H9 (cell line): ENCODE measurements around the gene ZNF165. TPM values are rescaled to one million over a fixed set of nuclear protein-coding genes. Genes with fewer than 3 reads are reported as not detected.

ENCODE experiments used
- DNase-seq: peaks from one replicate; pipeline ENCODE4 v3.0.0-alpha.2; 2017
- H2AFZ ChIP-seq: one replicate; pipeline ENCODE4 v1.6.1; 2013; ENCODE audit warnings: mild to moderate bottlenecking, low read length, control low read depth, moderate library complexity
- H2AK5ac ChIP-seq: 2 replicates; pipeline ENCODE4 v1.6.1; 2013; ENCODE audit warnings: low read length, control low read depth, mixed read lengths; ENCODE audit not compliant: insufficient read length
- H2BK120ac ChIP-seq: one replicate; pipeline ENCODE4 v1.6.1; 2013; ENCODE audit warnings: low read depth, mild to moderate bottlenecking, low read length, control low read depth, inconsistent platforms; ENCODE audit not compliant: poor library complexity, severe bottlenecking
- H2BK12ac ChIP-seq: 2 replicates; pipeline ENCODE4 v1.6.1; 2013; ENCODE audit warnings: low read length, control low read depth, mixed read lengths, low read depth; ENCODE audit not compliant: insufficient read length
- H2BK15ac ChIP-seq: 2 replicates; pipeline ENCODE4 v1.6.1; 2013; ENCODE audit warnings: low read depth, low read length, control low read depth
- H2BK20ac ChIP-seq: one replicate; pipeline ENCODE4 v1.6.1; 2013; ENCODE audit warnings: low read depth, mild to moderate bottlenecking, low read length, control low read depth, inconsistent platforms; ENCODE audit not compliant: poor library complexity, severe bottlenecking
- H2BK5ac ChIP-seq: 2 replicates; pipeline ENCODE4 v1.6.1; 2013; ENCODE audit warnings: low read length, control low read depth, mixed read lengths; ENCODE audit not compliant: insufficient read length
- H3K14ac ChIP-seq: 2 replicates; pipeline ENCODE4 v1.6.1; 2013; ENCODE audit warnings: low read length, control low read depth; ENCODE audit not compliant: insufficient read depth
- H3K18ac ChIP-seq: 2 replicates; pipeline ENCODE4 v1.6.1; 2013; ENCODE audit warnings: low read depth, mild to moderate bottlenecking, mixed read lengths, low read length, control low read depth; ENCODE audit not compliant: insufficient read length
- H3K23ac ChIP-seq: 2 replicates; pipeline ENCODE4 v1.6.1; 2013; ENCODE audit warnings: low read length, control low read depth, mixed read lengths, low read depth; ENCODE audit not compliant: insufficient read length
- H3K23me2 ChIP-seq: 2 replicates; pipeline ENCODE4 v1.6.1; 2013; ENCODE audit warnings: low read depth, mild to moderate bottlenecking, mixed read lengths, low read length, control low read depth; ENCODE audit not compliant: insufficient read length, poor library complexity, severe bottlenecking
- H3K27ac ChIP-seq: 2 replicates; pipeline ENCODE4 v1.5.1; 2013; ENCODE audit warnings: low read length, control low read depth, mixed read lengths, low read depth; ENCODE audit not compliant: insufficient read length
- H3K27me3 ChIP-seq: 2 replicates; pipeline ENCODE4 v1.6.1; 2013; ENCODE audit warnings: low read length, control low read depth, inconsistent platforms; ENCODE audit not compliant: insufficient read depth
- H3K4ac ChIP-seq: 2 replicates; pipeline ENCODE4 v1.6.1; 2013; ENCODE audit warnings: low read depth, mild to moderate bottlenecking, control low read depth, inconsistent platforms, low read length, moderate library complexity
- H3K4me1 ChIP-seq: 2 replicates; pipeline ENCODE4 v1.6.1; 2013; ENCODE audit warnings: low read length, control low read depth, inconsistent platforms; ENCODE audit not compliant: insufficient read depth
- H3K4me2 ChIP-seq: 2 replicates; pipeline ENCODE4 v1.6.1; 2013; ENCODE audit warnings: low read length, control low read depth, mixed read lengths; ENCODE audit not compliant: insufficient read length, insufficient read depth
- H3K56ac ChIP-seq: 2 replicates; pipeline ENCODE4 v1.6.1; 2013; ENCODE audit warnings: low read depth, mild to moderate bottlenecking, mixed read lengths, low read length, control low read depth; ENCODE audit not compliant: insufficient read length
- H3K79me1 ChIP-seq: 2 replicates; pipeline ENCODE4 v1.6.1; 2013; ENCODE audit warnings: low read depth, mild to moderate bottlenecking, moderate library complexity, low read length, control low read depth, inconsistent platforms; ENCODE audit not compliant: insufficient read depth, poor library complexity, severe bottlenecking
- H3K79me2 ChIP-seq: 2 replicates; pipeline ENCODE4 v1.6.1; 2013; ENCODE audit warnings: low read length, control low read depth, inconsistent platforms; ENCODE audit not compliant: insufficient read depth
- H3K9ac ChIP-seq: 2 replicates; pipeline ENCODE4 v1.6.1; 2013; ENCODE audit warnings: low read length, control low read depth, mixed read lengths; ENCODE audit not compliant: insufficient read length; ENCODE audit errors: extremely low read depth
- H3K9me3 ChIP-seq: one replicate; pipeline ENCODE4 v1.6.1; 2013; ENCODE audit warnings: low read depth, low read length, inconsistent platforms; ENCODE audit not compliant: control insufficient read depth
- H3T11ph ChIP-seq: one replicate; pipeline ENCODE4 v1.6.1; 2013; ENCODE audit warnings: mild to moderate bottlenecking, low read length, control low read depth, inconsistent platforms
- H4K20me1 ChIP-seq: one replicate; pipeline ENCODE4 v1.6.1; 2013; ENCODE audit not compliant: control insufficient read depth, insufficient read length, insufficient read depth
- H4K5ac ChIP-seq: 2 replicates; pipeline ENCODE4 v1.6.1; 2013; ENCODE audit warnings: low read depth, mild to moderate bottlenecking, mixed read lengths, low read length, control low read depth; ENCODE audit not compliant: insufficient read length
- H4K8ac ChIP-seq: replicated peaks from 2 replicates; pipeline ENCODE4 v1.6.1; 2013; ENCODE audit warnings: low read length, control low read depth, mixed read lengths, low read depth; ENCODE audit not compliant: insufficient read length
- H4K91ac ChIP-seq: 2 replicates; pipeline ENCODE4 v1.6.1; 2013; ENCODE audit warnings: low read depth, mild to moderate bottlenecking, moderate library complexity, mixed read lengths, low read length, control low read depth; ENCODE audit not compliant: insufficient read length
- H3K27ac Mint-ChIP-seq, 3 experiments: 2 replicates in 2 of 3; 3 replicates in 1 of 3; pipeline ENCODE4 v1.8.0; 2020 to 2021; ENCODE audit warnings: mixed read lengths in 3 of 3, mild to moderate bottlenecking in 1 of 3, moderate library complexity in 1 of 3
- H3K27me3 Mint-ChIP-seq: 2 replicates; pipeline ENCODE4 v1.8.0; 2021; ENCODE audit warnings: low read depth, mild to moderate bottlenecking, moderate library complexity, mixed read lengths
- H3K36me3 Mint-ChIP-seq, 3 experiments: 2 replicates in 2 of 3; 3 replicates in 1 of 3; pipeline ENCODE4 v1.8.0; 2020 to 2021; ENCODE audit warnings: low read depth in 3 of 3, mixed read lengths in 3 of 3; ENCODE audit not compliant: insufficient read depth in 1 of 3
- H3K4me1 Mint-ChIP-seq, 2 experiments: 2 replicates each; pipeline ENCODE4 v1.8.0; 2020; ENCODE audit warnings: mixed read lengths in 2 of 2
- H3K4me3 Mint-ChIP-seq, 2 experiments: 2 replicates in 1 of 2; 3 replicates in 1 of 2; pipeline ENCODE4 v1.8.0; 2020 to 2021; ENCODE audit warnings: mild to moderate bottlenecking in 2 of 2, mixed read lengths in 2 of 2, moderate library complexity in 1 of 2
- H3K9me3 Mint-ChIP-seq, 2 experiments: 2 replicates in 1 of 2; 3 replicates in 1 of 2; pipeline ENCODE4 v1.8.0; 2020; ENCODE audit warnings: mild to moderate bottlenecking in 2 of 2, mixed read lengths in 2 of 2, moderate library complexity in 1 of 2
- CTCF ChIP-seq: fragments of 200-600 bp; sonication (generic); conservative IDR thresholded peaks from 3 replicates; pipeline ENCODE4 v1.8.0; 2021; ENCODE audit warnings: antibody characterized with exemption, mild to moderate bottlenecking
- WGBS: extraction: QIAGEN DNeasy Blood & Tissue Kit; methylation state at CpG from one replicate; pipeline ENCODE4 v1.1.7; 2013; ENCODE audit warnings: missing lambda C conversion rate, low lambda C conversion rate, mixed read lengths; ENCODE audit not compliant: insufficient read length; ENCODE audit errors: extremely low coverage; 5-methylcytosine and 5-hydroxymethylcytosine counted together
- total RNA-seq: library from RNA; stranded (reverse); gene quantifications from 2 replicates; pipeline ENCODE4 v1.2.1, GENCODE V29; 2021

The ZNF165 gene
- total RNA-seq, 1 experiment from 2014 or later = 5.8 TPM

DNA sequence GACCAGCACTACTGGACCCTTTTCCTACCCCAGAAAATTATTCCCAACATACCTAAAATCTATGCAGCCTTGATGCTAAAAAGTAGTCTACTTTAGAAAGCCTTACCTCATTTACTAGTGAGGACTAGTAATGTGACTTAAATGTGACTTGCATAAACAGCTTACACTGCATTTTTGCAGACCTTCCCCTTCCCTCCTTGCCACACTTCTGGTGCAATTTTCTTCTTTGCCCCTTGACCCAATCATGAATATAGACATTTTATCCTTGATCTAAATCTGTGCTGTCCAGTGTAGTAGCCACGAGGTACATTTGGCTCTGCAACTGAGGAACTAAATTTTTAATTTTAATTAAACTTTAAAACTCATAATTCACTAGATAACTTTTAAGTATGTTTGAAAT, 54.3 kb downstream of the ZNF165 start:
- H3K14ac ChIP-seq = no peak overlapping the region
- H3K4me2 ChIP-seq = no peak overlapping the region
- no peak overlapping the region for H2AK5ac ChIP-seq
- no peak overlapping the region for H4K5ac ChIP-seq
- H2BK20ac ChIP-seq = no peak overlapping the region
- H3T11ph ChIP-seq = no peak overlapping the region
- Mint-ChIP-seq H3K27ac (0 out of 7 replicates have a peak overlapping the region, but pooled peaks of 1 of the 3 experiments have one; percentile 24), H3K36me3 (peaks cover 2 to 17% (median 12%) of the 10 kb centered on the region in 3 experiments; a peak in 6 of 7 replicates), H3K4me3 (0 out of 5 replicates have a peak overlapping the region, but pooled peaks of 1 of the 2 experiments have one; percentile 18), H3K4me1 (peaks cover 19 to 22% of the 10 kb centered on the region in 2 experiments), H3K9me3 (no peaks in the 10 kb centered on the region), H3K27me3 (peaks cover 10% of the 10 kb centered on the region)
- H3K27me3 ChIP-seq = no peaks in the 10 kb centered on the region
- H4K91ac ChIP-seq = no peak overlapping the region
- no peaks in the 10 kb centered on the region for H3K79me1 ChIP-seq
- H2BK15ac ChIP-seq = no peak overlapping the region
- no peaks in the 10 kb centered on the region for H3K9me3 ChIP-seq
- no peak overlapping the region for H3K4ac ChIP-seq
- no peak overlapping the region for H2BK5ac ChIP-seq
- no peak overlapping the region for H3K18ac ChIP-seq
- H3K56ac ChIP-seq = no peak overlapping the region
- DNase-seq = no peak
- H3K4me1 ChIP-seq = peaks cover 4% of the 10 kb centered on the region; the same call in 1 of the 2 replicates
- no peak overlapping the region for H4K8ac ChIP-seq
- no peaks in the 10 kb centered on the region for H4K20me1 ChIP-seq
- H3K23me2 ChIP-seq = peaks cover 19% of the 10 kb centered on the region
- WGBS = no CpG with 5 or more reads among the region's 1 CpG
- no peak for TF ChIP-seq CTCF
- no peak overlapping the region for H2AFZ ChIP-seq
- H3K27ac ChIP-seq = no peak overlapping the region
- no peaks in the 10 kb centered on the region; the same call in 1 of the 2 replicates for H3K79me2 ChIP-seq
- no peak overlapping the region for H3K9ac ChIP-seq
- no peak overlapping the region for H3K23ac ChIP-seq
- no peak overlapping the region for H2BK120ac ChIP-seq
- H2BK12ac ChIP-seq = no peak overlapping the region
